Neural progenitor cell (in vitro differentiated cells): ENCODE data around the gene MX1.

Experiments used
- EZH2phosphoT487 ChIP-seq: fragments of 200-600 bp; sonication (generic); IDR thresholded peaks from 2 replicates; pipeline ENCODE4 v1.6.1; 2017; ENCODE audit warnings: antibody characterized with exemption
- TF ChIP-seq, protein P1 (sequence below): fragments of 200-600 bp; sonication (generic); IDR thresholded peaks from 2 replicates; pipeline ENCODE4 v1.5.1; 2017; ENCODE audit warnings: antibody characterized with exemption, mild to moderate bottlenecking

DNA sequence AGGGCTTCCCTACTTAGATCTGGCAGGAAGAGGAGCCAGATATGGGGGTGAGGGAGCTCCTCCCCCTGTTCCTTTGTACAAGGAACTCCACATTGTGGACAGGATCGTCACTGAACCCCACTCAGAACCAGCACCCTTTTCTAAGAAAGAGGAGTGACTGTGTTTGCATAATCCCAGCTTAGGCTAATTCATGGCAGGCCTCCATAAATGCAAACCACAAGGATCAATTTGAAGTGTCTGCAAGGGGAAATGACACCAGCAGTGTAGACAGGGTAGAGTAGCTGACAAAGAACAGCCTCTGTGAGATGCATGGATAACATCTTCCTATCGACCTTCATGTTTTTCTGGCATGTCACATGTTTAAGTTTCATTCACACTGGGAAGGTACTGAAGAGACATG is 11.7 kb downstream of the MX1 start:
- TF ChIP-seq, protein P1, sequence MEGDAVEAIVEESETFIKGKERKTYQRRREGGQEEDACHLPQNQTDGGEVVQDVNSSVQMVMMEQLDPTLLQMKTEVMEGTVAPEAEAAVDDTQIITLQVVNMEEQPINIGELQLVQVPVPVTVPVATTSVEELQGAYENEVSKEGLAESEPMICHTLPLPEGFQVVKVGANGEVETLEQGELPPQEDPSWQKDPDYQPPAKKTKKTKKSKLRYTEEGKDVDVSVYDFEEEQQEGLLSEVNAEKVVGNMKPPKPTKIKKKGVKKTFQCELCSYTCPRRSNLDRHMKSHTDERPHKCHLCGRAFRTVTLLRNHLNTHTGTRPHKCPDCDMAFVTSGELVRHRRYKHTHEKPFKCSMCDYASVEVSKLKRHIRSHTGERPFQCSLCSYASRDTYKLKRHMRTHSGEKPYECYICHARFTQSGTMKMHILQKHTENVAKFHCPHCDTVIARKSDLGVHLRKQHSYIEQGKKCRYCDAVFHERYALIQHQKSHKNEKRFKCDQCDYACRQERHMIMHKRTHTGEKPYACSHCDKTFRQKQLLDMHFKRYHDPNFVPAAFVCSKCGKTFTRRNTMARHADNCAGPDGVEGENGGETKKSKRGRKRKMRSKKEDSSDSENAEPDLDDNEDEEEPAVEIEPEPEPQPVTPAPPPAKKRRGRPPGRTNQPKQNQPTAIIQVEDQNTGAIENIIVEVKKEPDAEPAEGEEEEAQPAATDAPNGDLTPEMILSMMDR: no peak
- TF ChIP-seq EZH2phosphoT487: no peak
